ENCODE results near the gene CPLANE2. TPM values are rescaled to one million over a fixed set of nuclear protein-coding genes. Genes with fewer than 3 reads are reported as not detected.
"Not testable (repeated sequence)": the region's sequence is repeated elsewhere in the genome, so short reads cannot be mapped to it uniquely, and the experiment has no call there.

CPLANE2 gene
- total and polyA plus RNA-seq, 7 donors: 2.5 to 7.4 (median 3.7) TPM

DNA sequence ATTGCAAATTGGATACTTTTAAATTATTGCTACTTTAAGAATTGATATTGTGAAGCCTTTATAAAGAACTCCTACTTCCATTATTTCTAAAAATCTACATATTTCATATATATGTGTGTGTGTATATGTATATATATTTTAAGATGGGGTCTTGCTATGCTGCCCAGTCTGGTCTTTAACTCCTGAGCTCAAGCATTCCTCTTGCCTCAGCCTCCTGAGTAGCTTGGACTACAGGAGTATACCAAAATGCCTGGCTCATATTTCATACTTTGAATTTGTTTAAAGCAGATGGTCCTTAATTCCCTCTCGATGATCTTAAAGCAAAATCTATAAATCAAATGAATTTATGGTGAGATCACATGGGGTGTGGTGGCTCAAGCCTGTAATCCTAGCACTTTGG lies 25.1 kb upstream of the CPLANE2 start:
- Histone ChIP-seq H3K4me3 (no peak overlapping the region), H3K36me3 (no peaks in the 10 kb centered on the region), H3K27ac (no peak overlapping the region), H3K9me3 (no peaks in the 10 kb centered on the region), H3K27me3 (no peaks in the 10 kb centered on the region), H3K4me1 (peaks cover 0 to 15% (median 5%) of the 10 kb centered on the region in 4 donors)
- TF ChIP-seq POLR2A (IDR thresholded peaks at IDR 0.05) (no peak), POLR2AphosphoS5 (IDR thresholded peaks at IDR 0.05) (no peak), EP300 (IDR thresholded peaks at IDR 0.05) (no peak)
- TF ChIP-seq, protein P1, sequence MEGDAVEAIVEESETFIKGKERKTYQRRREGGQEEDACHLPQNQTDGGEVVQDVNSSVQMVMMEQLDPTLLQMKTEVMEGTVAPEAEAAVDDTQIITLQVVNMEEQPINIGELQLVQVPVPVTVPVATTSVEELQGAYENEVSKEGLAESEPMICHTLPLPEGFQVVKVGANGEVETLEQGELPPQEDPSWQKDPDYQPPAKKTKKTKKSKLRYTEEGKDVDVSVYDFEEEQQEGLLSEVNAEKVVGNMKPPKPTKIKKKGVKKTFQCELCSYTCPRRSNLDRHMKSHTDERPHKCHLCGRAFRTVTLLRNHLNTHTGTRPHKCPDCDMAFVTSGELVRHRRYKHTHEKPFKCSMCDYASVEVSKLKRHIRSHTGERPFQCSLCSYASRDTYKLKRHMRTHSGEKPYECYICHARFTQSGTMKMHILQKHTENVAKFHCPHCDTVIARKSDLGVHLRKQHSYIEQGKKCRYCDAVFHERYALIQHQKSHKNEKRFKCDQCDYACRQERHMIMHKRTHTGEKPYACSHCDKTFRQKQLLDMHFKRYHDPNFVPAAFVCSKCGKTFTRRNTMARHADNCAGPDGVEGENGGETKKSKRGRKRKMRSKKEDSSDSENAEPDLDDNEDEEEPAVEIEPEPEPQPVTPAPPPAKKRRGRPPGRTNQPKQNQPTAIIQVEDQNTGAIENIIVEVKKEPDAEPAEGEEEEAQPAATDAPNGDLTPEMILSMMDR (IDR thresholded peaks at IDR 0.05): no peak
- intact Hi-C loops (cut with DNase I): no loop called here
- no peak for DNase-seq
- 81 to 89% methylated on average over 1 of the region's 1 CpG for WGBS, 2 donors

DNA sequence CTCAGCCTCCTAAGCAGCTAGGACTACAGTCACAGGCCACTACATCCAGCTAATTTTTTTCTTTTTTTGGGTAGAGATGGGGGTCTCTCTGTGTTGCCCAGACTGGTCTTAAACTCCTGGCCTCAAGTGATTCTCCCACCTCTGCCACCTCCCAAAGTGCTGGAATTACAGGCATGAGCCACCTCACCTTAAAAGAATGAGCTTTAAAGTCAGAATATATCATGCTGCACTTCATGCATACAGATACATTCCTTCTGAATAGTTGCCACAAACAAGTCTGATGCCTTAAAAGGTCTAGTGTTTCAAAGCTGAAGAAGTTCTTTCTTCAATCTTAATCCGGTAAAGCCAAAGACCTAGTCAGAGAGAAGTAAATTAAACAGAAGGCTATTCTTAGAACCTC lies 23.8 kb upstream of the CPLANE2 start:
- peaks cover 0 to 15% (median 5%) of the 10 kb centered on the region in 4 donors for H3K4me1 ChIP-seq
- DNase-seq: no peak
- H3K4me3 ChIP-seq: no peak overlapping the region
- H3K9me3 ChIP-seq: no peaks in the 10 kb centered on the region
- peaks cover 0 to 5% (median 3%) of the 10 kb centered on the region in 4 donors for H3K36me3 ChIP-seq
- intact Hi-C loops (cut with DNase I): no loop called here
- H3K27ac ChIP-seq: peak overlapping the region in 2 of 4 donors; percentile 3 to 35
- H3K27me3 ChIP-seq: no peaks in the 10 kb centered on the region
- TF ChIP-seq EP300 (IDR thresholded peaks at IDR 0.05) (no peak), POLR2AphosphoS5 (IDR thresholded peaks at IDR 0.05) (no peak), POLR2A (IDR thresholded peaks at IDR 0.05) (no peak)
- TF ChIP-seq, protein P1 (IDR thresholded peaks at IDR 0.05): no peak
- WGBS, 2 donors: 88 to 91% methylated on average over 1 of the region's 1 CpG

DNA sequence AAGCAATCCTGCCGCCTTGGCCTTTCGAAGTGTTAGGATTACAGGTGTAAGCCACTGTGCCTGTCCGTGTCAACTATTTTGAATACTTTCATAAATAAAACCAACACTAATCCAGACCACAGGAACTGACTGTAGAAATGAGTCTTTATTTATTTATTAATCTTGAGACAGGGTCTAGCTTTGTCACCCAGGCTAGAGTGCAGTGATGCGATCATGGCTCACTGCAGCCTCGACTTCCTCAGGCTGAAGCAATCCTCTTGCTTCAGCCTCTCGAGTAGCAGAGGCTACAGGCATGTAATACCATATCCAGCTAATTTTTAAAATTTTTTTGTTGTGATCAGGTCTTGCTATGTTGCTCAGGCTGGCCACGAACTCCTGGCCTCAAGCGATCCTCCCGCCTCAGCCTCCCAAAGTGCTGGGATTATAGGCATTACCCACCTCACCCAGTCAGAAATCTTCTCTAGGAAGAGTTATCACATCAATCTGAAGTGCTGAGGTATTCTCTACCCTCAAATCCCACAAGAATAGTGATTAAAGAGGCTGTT lies 21.7 kb upstream of the CPLANE2 start:
- intact Hi-C loops (cut with DNase I): no loop called here
- 95 to 98% methylated on average over 9 of the region's 9 CpGs for WGBS, 2 donors
- DNase-seq: no peak
- H3K27me3 ChIP-seq: no peaks in the 10 kb centered on the region
- TF ChIP-seq EP300 (IDR thresholded peaks at IDR 0.05) (no peak), POLR2A (IDR thresholded peaks at IDR 0.05) (no peak), POLR2AphosphoS5 (IDR thresholded peaks at IDR 0.05) (no peak)
- TF ChIP-seq, protein P1 (IDR thresholded peaks at IDR 0.05): no peak
- peaks cover 0 to 26% (median 12%) of the 10 kb centered on the region in 4 donors for H3K36me3 ChIP-seq
- no peak overlapping the region for H3K27ac ChIP-seq
- no peaks in the 10 kb centered on the region for H3K9me3 ChIP-seq
- no peak overlapping the region for H3K4me3 ChIP-seq
- H3K4me1 ChIP-seq: peaks cover 0 to 15% (median 5%) of the 10 kb centered on the region in 4 donors

DNA sequence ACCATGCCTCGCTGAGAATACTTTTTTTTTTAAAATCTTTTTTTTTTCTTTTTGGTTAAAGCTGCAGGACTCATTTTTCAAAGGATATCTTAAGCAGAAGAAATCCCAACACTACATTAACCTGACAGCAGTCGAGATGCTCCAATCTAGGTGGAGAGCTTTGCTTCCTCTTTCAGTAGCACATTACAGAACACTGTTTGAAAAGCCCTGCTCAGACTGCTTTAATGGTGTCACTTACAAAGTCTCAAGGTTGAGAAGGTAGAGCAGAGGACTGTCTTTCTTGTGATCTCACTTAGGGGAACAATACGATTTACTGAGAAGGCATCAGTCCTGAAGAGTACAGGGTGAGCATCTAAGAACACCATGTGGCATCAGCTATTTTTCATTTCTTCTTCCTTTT lies 21.0 kb upstream of the CPLANE2 start:
- no peak overlapping the region for H3K27ac ChIP-seq
- no peak for TF ChIP-seq EP300 (IDR thresholded peaks at IDR 0.05)
- TF ChIP-seq, protein P1 (IDR thresholded peaks at IDR 0.05): no peak
- no peak for TF ChIP-seq POLR2AphosphoS5 (IDR thresholded peaks at IDR 0.05)
- peaks cover 0 to 32% (median 13%) of the 10 kb centered on the region in 4 donors for H3K36me3 ChIP-seq
- H3K4me1 ChIP-seq: peaks cover 0 to 15% (median 5%) of the 10 kb centered on the region in 4 donors
- H3K27me3 ChIP-seq: no peaks in the 10 kb centered on the region
- WGBS, 2 donors: 90 to 94% methylated on average over 3 of the region's 3 CpGs
- H3K9me3 ChIP-seq: no peaks in the 10 kb centered on the region
- H3K4me3 ChIP-seq: no peak overlapping the region
- DNase-seq: no peak
- intact Hi-C loops (cut with DNase I): no loop called here

DNA sequence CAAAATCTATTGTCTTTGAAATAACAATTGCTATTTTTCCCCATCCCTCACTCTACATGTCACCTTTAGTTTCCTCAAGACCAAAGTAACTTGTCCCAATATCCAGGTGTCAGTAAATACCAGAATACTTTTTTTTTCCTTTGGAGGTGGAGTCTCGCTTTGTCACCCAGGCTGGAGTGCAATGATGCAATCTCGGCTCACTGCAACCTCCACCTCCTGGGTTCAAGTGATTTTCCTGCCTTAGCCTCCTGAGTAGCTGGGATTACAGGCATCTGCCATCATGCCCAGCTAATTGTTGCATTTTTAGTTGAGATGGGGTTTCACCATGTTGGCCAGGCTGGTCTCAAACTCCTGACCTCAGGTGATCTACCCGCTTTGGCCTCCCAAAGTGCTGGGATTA lies 20.6 kb upstream of the CPLANE2 start:
- H3K4me3 ChIP-seq; H3K27ac ChIP-seq; H3K27me3 ChIP-seq; intact Hi-C loops (cut with DNase I); H3K9me3 ChIP-seq; DNase-seq: not testable (repeated sequence)
- peaks cover 0 to 36% (median 13%) of the 10 kb centered on the region in 4 donors for H3K36me3 ChIP-seq
- 90 to 98% methylated on average over 3 of the region's 3 CpGs for WGBS, 2 donors
- H3K4me1 ChIP-seq: peaks cover 0 to 15% (median 5%) of the 10 kb centered on the region in 4 donors

Data from sigmoid colon (tissue), 7 donors.